Vagina (tissue), 2 donors: ENCODE results near the gene PSPN. TPM values are rescaled to one million over a fixed set of nuclear protein-coding genes. Genes with fewer than 3 reads are reported as not detected.
"Not testable (repeated sequence)": the region's sequence is repeated elsewhere in the genome, so short reads cannot be mapped to it uniquely, and the experiment has no call there.

Experiments
- DNase-seq, 2 donors: peaks; one replicate each; pipeline ENCODE4 v3.0.0-alpha.2; 2017; ENCODE audit errors: extremely low spot score in 2 of 2
- H3K27ac ChIP-seq: fragments of 200-600 bp; sonication (generic); one replicate; pipeline ENCODE4 v1.5.1; 2019
- H3K27me3 ChIP-seq: fragments of 200-600 bp; sonication (generic); one replicate; pipeline ENCODE4 v1.5.1; 2019
- H3K36me3 ChIP-seq, 2 donors: fragments of 200-600 bp; sonication (generic); one replicate each; pipeline ENCODE4 v1.5.1; 2017 to 2019
- H3K4me1 ChIP-seq: fragments of 200-600 bp; sonication (generic); one replicate; pipeline ENCODE4 v1.5.1; 2019
- H3K4me3 ChIP-seq, 2 donors: fragments of 200-600 bp; sonication (generic); 1 replicate in 1 of 2; 2 replicates in 1 of 2; pipeline ENCODE4 v1.5.1; 2016 to 2019
- H3K9me3 ChIP-seq: fragments of 200-600 bp; sonication (generic); one replicate; pipeline ENCODE4 v1.5.1; 2019
- POLR2A ChIP-seq, 2 donors: fragments of 450-650 bp; IDR thresholded peaks; one replicate each; pipeline ENCODE4 v1.6.1; 2017; ENCODE audit warnings: antibody characterized with exemption in 2 of 2, mild to moderate bottlenecking in 2 of 2, moderate library complexity in 2 of 2
- POLR2AphosphoS5 ChIP-seq, 2 donors: sonication (generic); formaldehyde crosslinking; IDR thresholded peaks; one replicate each; pipeline ENCODE4 v1.9.0; 2017; ENCODE audit warnings: antibody characterized with exemption in 2 of 2, mild to moderate bottlenecking in 2 of 2, low read depth in 1 of 2; ENCODE audit not compliant: insufficient read depth in 1 of 2
- intact Hi-C: fragments of 100-400 bp; cut with DNase I; formaldehyde crosslinking; loops from one replicate; pipeline ENCODE4 v1.15.1; 2023
- total RNA-seq: library from RNA; depleted of rRNA; stranded (reverse); fragments of >200 nt; gene quantifications from one replicate; pipeline ENCODE4 v1.2.3, GENCODE V29; 2016
- TF ChIP-seq, protein P1 (sequence below), 3 experiments: fragments of 450-650 bp in 2 of 3; fragments of 200-600 bp in 1 of 3; sonication (generic) in 1 of 3; IDR thresholded peaks; one replicate each; pipeline ENCODE4 v1.5.1; 2017 to 2019; ENCODE audit warnings: antibody characterized with exemption in 3 of 3, mild to moderate bottlenecking in 2 of 3, moderate library complexity in 2 of 3

The PSPN gene
- total RNA-seq, 1 donor from 2014 or later, result 0.25 TPM

GRCh38 chr19:6362351-6362801, 13.4 kb downstream of the PSPN start:
- TF ChIP-seq POLR2AphosphoS5 (IDR thresholded peaks at IDR 0.05; ENCODE audit: insufficient read depth in 1 of 2, low read depth in 1 of 2), result no peak
- TF ChIP-seq, protein P1, sequence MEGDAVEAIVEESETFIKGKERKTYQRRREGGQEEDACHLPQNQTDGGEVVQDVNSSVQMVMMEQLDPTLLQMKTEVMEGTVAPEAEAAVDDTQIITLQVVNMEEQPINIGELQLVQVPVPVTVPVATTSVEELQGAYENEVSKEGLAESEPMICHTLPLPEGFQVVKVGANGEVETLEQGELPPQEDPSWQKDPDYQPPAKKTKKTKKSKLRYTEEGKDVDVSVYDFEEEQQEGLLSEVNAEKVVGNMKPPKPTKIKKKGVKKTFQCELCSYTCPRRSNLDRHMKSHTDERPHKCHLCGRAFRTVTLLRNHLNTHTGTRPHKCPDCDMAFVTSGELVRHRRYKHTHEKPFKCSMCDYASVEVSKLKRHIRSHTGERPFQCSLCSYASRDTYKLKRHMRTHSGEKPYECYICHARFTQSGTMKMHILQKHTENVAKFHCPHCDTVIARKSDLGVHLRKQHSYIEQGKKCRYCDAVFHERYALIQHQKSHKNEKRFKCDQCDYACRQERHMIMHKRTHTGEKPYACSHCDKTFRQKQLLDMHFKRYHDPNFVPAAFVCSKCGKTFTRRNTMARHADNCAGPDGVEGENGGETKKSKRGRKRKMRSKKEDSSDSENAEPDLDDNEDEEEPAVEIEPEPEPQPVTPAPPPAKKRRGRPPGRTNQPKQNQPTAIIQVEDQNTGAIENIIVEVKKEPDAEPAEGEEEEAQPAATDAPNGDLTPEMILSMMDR (IDR thresholded peaks at IDR 0.05), result no peak
- TF ChIP-seq POLR2A (IDR thresholded peaks at IDR 0.05), result no peak
- intact Hi-C loops, result loop anchor here (10.0 kb wide), 1 partner anchor 148 kb away; no protein-coding TSS in a partner anchor
- peak overlapping the region; percentile 87 for H3K27ac ChIP-seq
- H3K9me3 ChIP-seq, result no peaks in the 10 kb centered on the region
- H3K4me1 ChIP-seq, result peaks cover 16% of the 10 kb centered on the region
- peaks cover 0 to 32% of the 10 kb centered on the region in 2 donors for H3K36me3 ChIP-seq
- DNase-seq, result no peak
- peak overlapping the region; percentile 64 to 82 for H3K4me3 ChIP-seq
- no peaks in the 10 kb centered on the region for H3K27me3 ChIP-seq

GRCh38 chr19:6362027-6362350, 13.7 kb downstream of the PSPN start:
- H3K4me1 ChIP-seq, result peaks cover 16% of the 10 kb centered on the region
- peak overlapping the region; percentile 64 to 82 for H3K4me3 ChIP-seq
- H3K27me3 ChIP-seq, result no peaks in the 10 kb centered on the region
- H3K36me3 ChIP-seq, result peaks cover 0 to 29% of the 10 kb centered on the region in 2 donors
- no peak for TF ChIP-seq POLR2AphosphoS5 (IDR thresholded peaks at IDR 0.05; ENCODE audit: insufficient read depth in 1 of 2, low read depth in 1 of 2)
- no peak for TF ChIP-seq POLR2A (IDR thresholded peaks at IDR 0.05)
- TF ChIP-seq, protein P1 (IDR thresholded peaks at IDR 0.05), result no peak
- peak overlapping the region; percentile 87 for H3K27ac ChIP-seq
- DNase-seq, result no peak
- H3K9me3 ChIP-seq, result no peaks in the 10 kb centered on the region
- intact Hi-C loops, result loop anchor here (10.0 kb wide), 1 partner anchor 147 kb away; no protein-coding TSS in a partner anchor

DNA sequence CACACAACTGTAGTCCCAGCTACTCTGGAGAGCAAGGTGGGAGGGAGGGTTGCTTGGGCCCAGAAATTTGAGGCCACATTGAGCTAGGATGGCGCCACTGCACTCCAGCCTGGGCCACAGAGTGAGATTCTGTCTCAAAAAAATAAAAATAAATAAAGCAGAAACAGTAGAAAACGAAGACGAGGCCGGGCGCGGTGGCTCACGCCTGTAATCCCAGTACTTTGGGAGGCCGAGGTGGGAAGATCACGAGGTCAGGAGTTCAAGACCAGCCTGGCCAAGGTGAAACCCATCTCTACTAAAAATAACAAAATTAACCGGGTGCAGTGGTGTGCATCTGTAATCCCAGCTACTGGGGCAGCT, 14.9 kb downstream of the PSPN start:
- not testable (repeated sequence) for H3K9me3 ChIP-seq, H3K27me3 ChIP-seq, DNase-seq
- H3K4me3 ChIP-seq, result peak overlapping the region in 1 of 2 donors; percentile 64
- H3K27ac ChIP-seq, result peak overlapping the region; percentile 87
- intact Hi-C loops, result loop anchor here (10.0 kb wide), 1 partner anchor 146 kb away; no protein-coding TSS in a partner anchor
- peaks cover 0 to 18% of the 10 kb centered on the region in 2 donors for H3K36me3 ChIP-seq
- peaks cover 16% of the 10 kb centered on the region for H3K4me1 ChIP-seq

GRCh38 chr19:6360445-6360844, 15.3 kb downstream of the PSPN start:
- not testable (repeated sequence) for H3K9me3 ChIP-seq, H3K4me3 ChIP-seq, H3K27me3 ChIP-seq, H3K27ac ChIP-seq, DNase-seq
- Histone ChIP-seq H3K36me3 (peaks cover 0 to 14% of the 10 kb centered on the region in 2 donors), H3K4me1 (peaks cover 16% of the 10 kb centered on the region)
- intact Hi-C loops, result loop anchor here (10.0 kb wide), 1 partner anchor 146 kb away; no protein-coding TSS in a partner anchor

DNA sequence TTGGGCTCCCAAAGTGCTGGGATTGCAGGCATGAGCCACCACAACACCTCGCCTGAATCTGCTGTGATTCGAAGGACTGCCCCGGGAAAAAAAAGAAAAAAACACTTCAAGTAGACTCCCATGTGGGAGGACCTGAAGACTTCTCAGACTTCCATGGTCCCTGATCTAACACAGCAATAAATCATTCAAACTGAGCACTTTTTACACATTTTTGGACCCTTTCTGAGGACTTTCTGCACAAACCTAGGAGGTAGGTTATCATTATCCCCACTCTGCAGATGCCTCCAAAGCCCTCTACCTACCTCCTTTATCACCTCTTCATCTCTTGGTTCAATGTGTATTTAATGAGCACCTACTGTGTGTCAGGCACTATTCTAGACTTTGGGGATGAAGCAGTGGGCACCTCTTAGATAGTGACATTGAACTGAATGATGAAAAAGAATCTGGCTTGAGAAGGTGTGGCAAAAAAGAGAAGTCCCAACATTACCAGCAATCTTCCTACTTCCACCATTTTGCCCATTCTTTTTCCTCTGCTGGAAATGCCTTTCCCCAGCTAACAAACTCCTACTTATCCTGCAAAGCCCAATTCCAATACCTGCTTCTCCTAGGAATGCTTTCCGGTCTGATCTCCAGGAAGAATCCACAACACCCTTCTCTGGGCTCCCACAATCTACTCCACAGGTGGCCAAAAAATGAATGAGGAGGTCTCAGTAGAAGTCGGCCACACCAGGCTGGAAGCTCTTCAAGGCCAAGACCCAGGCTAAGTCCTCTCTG, 16.0 kb downstream of the PSPN start:
- intact Hi-C loops, result loop anchor here (10.0 kb wide), 1 partner anchor 145 kb away; no protein-coding TSS in a partner anchor
- no peak for TF ChIP-seq POLR2AphosphoS5 (IDR thresholded peaks at IDR 0.05; ENCODE audit: insufficient read depth in 1 of 2, low read depth in 1 of 2)
- H3K27ac ChIP-seq, result no peak overlapping the region
- H3K4me3 ChIP-seq, result no peak overlapping the region
- no peaks in the 10 kb centered on the region for H3K9me3 ChIP-seq
- H3K27me3 ChIP-seq, result no peaks in the 10 kb centered on the region
- H3K36me3 ChIP-seq, result peaks cover 0 to 7% of the 10 kb centered on the region in 2 donors
- H3K4me1 ChIP-seq, result peaks cover 16% of the 10 kb centered on the region
- no peak for DNase-seq

DNA sequence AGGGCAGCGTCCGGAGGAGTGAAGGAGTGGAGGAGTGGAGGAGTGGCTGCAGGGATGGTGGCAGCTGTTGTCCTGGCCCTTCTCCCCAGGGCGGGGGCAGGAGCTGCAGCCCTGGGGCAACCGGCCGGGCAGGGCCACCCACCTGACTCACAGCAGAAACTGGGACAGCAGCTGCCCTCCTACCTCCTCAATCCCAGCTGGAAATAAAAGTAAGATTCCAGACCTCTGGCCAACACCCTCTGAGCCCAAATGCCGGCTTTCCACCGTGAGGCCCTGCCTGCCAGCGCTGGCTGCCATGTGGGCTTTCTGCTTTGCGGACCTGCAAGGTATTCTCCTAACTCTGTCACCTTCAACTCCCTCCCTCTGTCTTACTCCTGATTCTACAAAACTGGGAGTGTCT, 17.7 kb downstream of the PSPN start:
- H3K36me3 ChIP-seq, result no peaks in the 10 kb centered on the region
- no peak overlapping the region for H3K4me3 ChIP-seq
- peaks cover 9% of the 10 kb centered on the region for H3K4me1 ChIP-seq
- TF ChIP-seq, protein P1 (IDR thresholded peaks at IDR 0.05), result no peak
- no peak for TF ChIP-seq POLR2A (IDR thresholded peaks at IDR 0.05)
- H3K27ac ChIP-seq, result no peak overlapping the region
- DNase-seq, result no peak
- H3K27me3 ChIP-seq, result no peaks in the 10 kb centered on the region
- no peaks in the 10 kb centered on the region for H3K9me3 ChIP-seq
- intact Hi-C loops, result no loop called here
